ENCODE data around the gene HELB. TPM values are rescaled to one million over a fixed set of nuclear protein-coding genes. Genes with fewer than 3 reads are reported as not detected.

The HELB gene
- total RNA-seq, 1 experiment from 2014 or later, result 10.7 TPM

DNA sequence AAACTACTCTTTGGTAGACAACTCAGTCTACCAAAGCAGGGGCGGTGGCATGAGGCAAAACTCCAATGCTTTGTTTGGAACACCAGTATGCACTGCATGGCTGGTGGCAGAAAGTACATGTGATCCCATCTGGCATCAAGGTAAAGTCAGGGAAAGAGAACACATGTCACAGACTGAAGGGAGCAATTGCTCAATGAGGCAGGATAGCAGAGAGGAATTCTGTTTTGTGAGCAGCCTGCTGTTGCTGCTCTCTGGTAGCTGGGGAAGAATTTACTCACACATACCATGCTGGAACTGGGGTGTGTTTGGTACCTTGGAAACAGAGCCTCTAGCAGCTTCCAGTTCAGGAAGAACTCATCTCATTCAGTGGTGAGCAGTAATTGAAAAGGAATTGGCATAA lies 84.8 kb downstream of the HELB start:
- Histone ChIP-seq H3K4me1 (ENCODE audit: insufficient read depth, low read length) (no peaks in the 10 kb centered on the region), H2AFZ (ENCODE audit: low read length) (no peak overlapping the region), H3K4ac (ENCODE audit: low read depth, low read length) (no peak overlapping the region), H3K27ac (ENCODE audit: insufficient read length, low read depth, low read length) (no peak overlapping the region), H3K18ac (ENCODE audit: insufficient read length, low read depth, low read length) (no peak overlapping the region), H2BK20ac (ENCODE audit: low read depth, low read length, poor library complexity, severe bottlenecking) (no peak overlapping the region), H3K4me2 (ENCODE audit: insufficient read depth, insufficient read length, low read length) (no peak overlapping the region), H2BK5ac (ENCODE audit: insufficient read length, low read length) (no peak overlapping the region), H3K23me2 (ENCODE audit: insufficient read length, low read depth, low read length, poor library complexity, severe bottlenecking) (no peaks in the 10 kb centered on the region), H2BK15ac (ENCODE audit: low read depth, low read length) (no peak overlapping the region; the same call in 1 of the 2 replicates), H3K9ac (ENCODE audit: extremely low read depth, insufficient read length, low read length) (no peak overlapping the region), H3K79me2 (ENCODE audit: insufficient read depth, low read length) (no peaks in the 10 kb centered on the region), H4K91ac (ENCODE audit: insufficient read length, low read depth, low read length) (no peak overlapping the region), H3K79me1 (ENCODE audit: insufficient read depth, low read depth, low read length, poor library complexity, severe bottlenecking) (no peaks in the 10 kb centered on the region), H3K14ac (ENCODE audit: insufficient read depth, low read length) (no peak overlapping the region), H4K5ac (ENCODE audit: insufficient read length, low read depth, low read length) (no peak overlapping the region), H4K20me1 (ENCODE audit: control insufficient read depth, insufficient read depth, insufficient read length) (no peaks in the 10 kb centered on the region), H3K23ac (ENCODE audit: insufficient read length, low read depth, low read length) (no peak overlapping the region), H2BK120ac (ENCODE audit: low read depth, low read length, poor library complexity, severe bottlenecking) (no peak overlapping the region), H4K8ac (replicated peaks; ENCODE audit: insufficient read length, low read depth, low read length) (no peak overlapping the region), H2AK5ac (ENCODE audit: insufficient read length, low read length) (no peak overlapping the region), H3K9me3 (ENCODE audit: control insufficient read depth, low read depth, low read length) (no peaks in the 10 kb centered on the region), H3T11ph (ENCODE audit: low read length) (no peak overlapping the region), H3K56ac (ENCODE audit: insufficient read length, low read depth, low read length) (no peak overlapping the region), H2BK12ac (ENCODE audit: insufficient read length, low read depth, low read length) (no peak overlapping the region), H3K27me3 (ENCODE audit: insufficient read depth, low read length) (no peaks in the 10 kb centered on the region)
- no peak overlapping the region for H3K4me3 Mint-ChIP-seq
- TF ChIP-seq, protein P1, sequence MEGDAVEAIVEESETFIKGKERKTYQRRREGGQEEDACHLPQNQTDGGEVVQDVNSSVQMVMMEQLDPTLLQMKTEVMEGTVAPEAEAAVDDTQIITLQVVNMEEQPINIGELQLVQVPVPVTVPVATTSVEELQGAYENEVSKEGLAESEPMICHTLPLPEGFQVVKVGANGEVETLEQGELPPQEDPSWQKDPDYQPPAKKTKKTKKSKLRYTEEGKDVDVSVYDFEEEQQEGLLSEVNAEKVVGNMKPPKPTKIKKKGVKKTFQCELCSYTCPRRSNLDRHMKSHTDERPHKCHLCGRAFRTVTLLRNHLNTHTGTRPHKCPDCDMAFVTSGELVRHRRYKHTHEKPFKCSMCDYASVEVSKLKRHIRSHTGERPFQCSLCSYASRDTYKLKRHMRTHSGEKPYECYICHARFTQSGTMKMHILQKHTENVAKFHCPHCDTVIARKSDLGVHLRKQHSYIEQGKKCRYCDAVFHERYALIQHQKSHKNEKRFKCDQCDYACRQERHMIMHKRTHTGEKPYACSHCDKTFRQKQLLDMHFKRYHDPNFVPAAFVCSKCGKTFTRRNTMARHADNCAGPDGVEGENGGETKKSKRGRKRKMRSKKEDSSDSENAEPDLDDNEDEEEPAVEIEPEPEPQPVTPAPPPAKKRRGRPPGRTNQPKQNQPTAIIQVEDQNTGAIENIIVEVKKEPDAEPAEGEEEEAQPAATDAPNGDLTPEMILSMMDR (conservative IDR thresholded peaks at IDR 0.05), result no peak
- H3K27me3 Mint-ChIP-seq (ENCODE audit: low read depth), result no peaks in the 10 kb centered on the region; the same call in 1 of the 2 replicates
- peaks cover 0 to 4% (median 3%) of the 10 kb centered on the region in 3 experiments; a peak in 3 of 7 replicates for H3K36me3 Mint-ChIP-seq (ENCODE audit: insufficient read depth in 1 of 3, low read depth in 3 of 3)
- H3K9me3 Mint-ChIP-seq, result no peaks in the 10 kb centered on the region
- H3K27ac Mint-ChIP-seq, result no peak overlapping the region
- no peak for DNase-seq
- H3K4me1 Mint-ChIP-seq, result no peaks in the 10 kb centered on the region
- WGBS (ENCODE audit: extremely low coverage, insufficient read length, low lambda C conversion rate), result no CpG with 5 or more reads among the region's 1 CpG

Other genes starting within 250 kb of the HELB start
- gene LLPH, start 171.7 kb upstream of the HELB start, total RNA-seq (2021), result 29.9 and 33.4 TPM in 2 replicates
- 18.4 and 20.5 TPM in 2 replicates for gene TMBIM4, start 132.5 kb upstream of the HELB start, total RNA-seq (2021)
- gene IRAK3, start 113.3 kb upstream of the HELB start, total RNA-seq (2021), result 0.29 and 0.44 TPM in 2 replicates

Measured in H9 (cell line).